GM12878 (cell line): ENCODE measurements around the gene GRPEL2. TPM values are rescaled to one million over a fixed set of nuclear protein-coding genes. Genes with fewer than 3 reads are reported as not detected.

Source experiments
- ATAC-seq: fragments of 200-7000 bp; cut with Tn5 transposase; 3 replicates; pipeline ENCODE4 v1.9.1; 2020; ENCODE audit warnings: mild to moderate bottlenecking, moderate library complexity
- BruUV-seq: library from RNA; stranded (reverse); fragments of 400-500 nt; replicated peaks from 2 replicates; lab custom pipeline; 2021; lab: Mats Ljungman, UMichigan
- CTCF ChIA-PET: fragments of 300-600 bp; sonication (Branson Sonifier 250); formaldehyde crosslinking; extraction: SDS; loops from one replicate; lab custom pipeline; 2021; ENCODE audit warnings: inconsistent platforms; lab: Yijun Ruan, JAX
- POLR2A ChIA-PET: fragments of 350-600 bp; formaldehyde crosslinking; extraction: SDS; loops from one replicate; lab custom pipeline; 2021; ENCODE audit warnings: inconsistent platforms; lab: Charles Lee
- RAD21 ChIA-PET: fragments of 300-600 bp; sonication (Branson Sonifier 250); formaldehyde crosslinking; loops from one replicate; lab custom pipeline; 2023; ENCODE audit warnings: antibody characterized with exemption; ENCODE audit not compliant: unreplicated experiment; lab: Charles Lee
- SMC1A ChIA-PET: fragments of 300-600 bp; sonication (Branson Sonifier 250); formaldehyde crosslinking; loops from one replicate; lab custom pipeline; 2023; ENCODE audit not compliant: unreplicated experiment, uncharacterized antibody; lab: Charles Lee
- DNase-seq: peaks from one replicate; pipeline ENCODE4 v3.0.0-alpha.2; 2011; ENCODE audit warnings: low read depth, low spot score
- FAIRE-seq: peaks from 3 replicates; lab custom pipeline; 2011; peaks lifted over from hg19 to GRCh38; lab: Jason Lieb, UNC
- H2AFZ ChIP-seq: 2 replicates; pipeline ENCODE4 v1.6.0; 2011; ENCODE audit warnings: low read depth, low read length, control low read depth; ENCODE audit not compliant: control insufficient read depth
- H3K27ac ChIP-seq: 2 replicates; pipeline ENCODE4 v1.5.1; 2011; ENCODE audit warnings: control low read depth; ENCODE audit not compliant: control insufficient read depth, insufficient read depth
- H3K27me3 ChIP-seq, 2 experiments: replicated peaks in 1 of 2; 2 replicates each; pipeline versions ENCODE4 v1.6.0 to v1.6.1; 2011; ENCODE audit warnings: low read length in 1 of 2; ENCODE audit not compliant: control insufficient read depth in 2 of 2, insufficient read depth in 2 of 2
- H3K36me3 ChIP-seq, 2 experiments: 2 replicates each; pipeline ENCODE4 v1.5.1; 2011; ENCODE audit warnings: low read length in 1 of 2; ENCODE audit not compliant: control insufficient read depth in 2 of 2, insufficient read depth in 2 of 2
- H3K4me1 ChIP-seq: 2 replicates; pipeline ENCODE4 v1.6.1; 2011; ENCODE audit warnings: mild to moderate bottlenecking, low read length, moderate library complexity, mixed read lengths; ENCODE audit not compliant: control insufficient read depth, insufficient read depth
- H3K4me2 ChIP-seq: 2 replicates; pipeline ENCODE4 v1.6.0; 2011; ENCODE audit warnings: control low read depth; ENCODE audit not compliant: control insufficient read depth, insufficient read depth
- H3K4me3 ChIP-seq: fragments of 200-600 bp; sonication (generic); 2 replicates; pipeline ENCODE4 v1.5.1; 2016
- H3K79me2 ChIP-seq: 2 replicates; pipeline ENCODE4 v1.6.0; 2011; ENCODE audit warnings: low read length; ENCODE audit not compliant: control insufficient read depth, insufficient read depth
- H3K9ac ChIP-seq: 2 replicates; pipeline ENCODE4 v1.8.0; 2011; ENCODE audit warnings: low read length, control low read depth, mixed read lengths; ENCODE audit not compliant: control insufficient read depth, insufficient read depth
- H3K9me3 ChIP-seq: replicated peaks from 3 replicates; pipeline ENCODE4 v1.5.1; 2011; ENCODE audit warnings: mild to moderate bottlenecking, low read length; ENCODE audit not compliant: control insufficient read depth, insufficient read depth
- H4K20me1 ChIP-seq: 2 replicates; pipeline ENCODE4 v1.6.0; 2011; ENCODE audit not compliant: control insufficient read depth, insufficient read depth
- CBFB ChIP-seq: IDR thresholded peaks from 2 replicates; pipeline ENCODE4 v1.6.1; 2016; ENCODE audit warnings: antibody characterized with exemption, low read depth
- CHD1 ChIP-seq: IDR thresholded peaks from 2 replicates; pipeline ENCODE4 v1.6.1; 2012; ENCODE audit warnings: low read depth, low read length, improper control_type of control experiment
- CREM ChIP-seq: IDR thresholded peaks from 2 replicates; pipeline ENCODE4 v1.6.1; 2014; ENCODE audit warnings: antibody characterized with exemption, low read depth
- ESRRA ChIP-seq: IDR thresholded peaks from 2 replicates; pipeline ENCODE4 v1.6.1; 2012; ENCODE audit warnings: mild to moderate bottlenecking, low read length, improper control_type of control experiment
- GATAD2B ChIP-seq: fragments of 450-650 bp; conservative IDR thresholded peaks from 2 replicates; pipeline ENCODE4 v1.6.1; 2017; ENCODE audit warnings: low read depth, mild to moderate bottlenecking, moderate library complexity
- IRF5 ChIP-seq: fragments of 450-650 bp; IDR thresholded peaks from 2 replicates; pipeline ENCODE4 v1.6.1; 2017; ENCODE audit warnings: borderline replicate concordance
- KDM1A ChIP-seq: fragments of 200-600 bp; sonication (generic); IDR thresholded peaks from 2 replicates; pipeline ENCODE4 v1.6.1; 2016; ENCODE audit warnings: borderline replicate concordance
- LARP7 ChIP-seq: fragments of 450-650 bp; IDR thresholded peaks from 2 replicates; pipeline ENCODE4 v1.6.1; 2017; ENCODE audit warnings: mild to moderate bottlenecking
- RELB ChIP-seq: fragments of 450-650 bp; IDR thresholded peaks from 2 replicates; pipeline ENCODE4 v1.6.1; 2017; ENCODE audit warnings: low read depth, mild to moderate bottlenecking, moderate library complexity
- USF2 ChIP-seq: IDR thresholded peaks from 2 replicates; pipeline ENCODE4 v1.6.1; 2011; ENCODE audit warnings: low read depth, low read length, improper control_type of control experiment, borderline replicate concordance
- YBX1 ChIP-seq: fragments of 450-650 bp; IDR thresholded peaks from 2 replicates; pipeline ENCODE4 v1.6.1; 2016; ENCODE audit warnings: antibody characterized with exemption
- YY1 ChIP-seq: IDR thresholded peaks from 2 replicates; pipeline ENCODE4 v1.6.1; 2011; ENCODE audit warnings: low read depth, mild to moderate bottlenecking, low read length
- ZBTB33 ChIP-seq: fragments of 450-650 bp; IDR thresholded peaks from 2 replicates; pipeline ENCODE4 v1.6.1; 2017; ENCODE audit warnings: mild to moderate bottlenecking
- ZNF207 ChIP-seq: fragments of 450-650 bp; IDR thresholded peaks from 2 replicates; pipeline ENCODE4 v1.6.1; 2014; ENCODE audit warnings: antibody characterized with exemption, mild to moderate bottlenecking, borderline replicate concordance
- WGBS: methylation state at CpG from one replicate; pipeline ENCODE4 v1.1.6; 2016; ENCODE audit warnings: low lambda C conversion rate; ENCODE audit not compliant: insufficient replicate concordance, insufficient coverage; ENCODE audit errors: missing lambda C conversion rate; 5-methylcytosine and 5-hydroxymethylcytosine counted together
- in situ Hi-C: fragments of 300-500 bp; cut with MboI; formaldehyde crosslinking; loops from 9 replicates; pipeline ENCODE4 v1.14.3; 2018; ENCODE audit warnings: mixed read lengths
- intact Hi-C: fragments of 100-400 bp; cut with micrococcal nuclease; formaldehyde crosslinking; loops from one replicate; pipeline ENCODE4 v1.14.2; 2022; ENCODE audit not compliant: unreplicated experiment
- polyA plus RNA-seq, 11 experiments: library from polyadenylated mRNA; depleted of rRNA in 4 of 11; unstranded in 6 of 11; stranded (reverse) in 5 of 11; fragments of >200 nt; fragmentation: Nextera tagmentation in 4 of 11; fragmentation: Illumina TruSeq in 1 of 11; extraction: Ambion mirVana in 4 of 11; extraction: Trizol in 1 of 11; gene quantifications; 1 replicate in 1 of 11; 2 replicates in 10 of 11; pipeline versions ENCODE4 v1.2.1 to v1.2.3, GENCODE V29; 2011 to 2016; ENCODE audit warnings: inconsistent platforms in 2 of 11, missing spikeins in 2 of 11, low read depth in 1 of 11
- total RNA-seq, 4 experiments: library from RNA; depleted of rRNA in 3 of 4; stranded (reverse); fragments of >200 nt in 3 of 4; fragmentation: Illumina TruSeq in 1 of 4; extraction: Trizol in 1 of 4; gene quantifications; 2 replicates each; pipeline versions ENCODE4 v1.2.1 to v1.2.3, GENCODE V29; 2013 to 2021
- TF ChIP-seq, protein P1 (sequence below): fragments of 150-350 bp; IDR thresholded peaks from 2 replicates; pipeline ENCODE4 v1.6.1; 2014; ENCODE audit warnings: mild to moderate bottlenecking, low read depth, low read length

Gene GRPEL2
- total and polyA plus RNA-seq, 10 of the 15 experiments (the other 5 are each of a cell fraction or from before 2014, with no cell fraction given) = 4.4 to 20.2 (median 14.1) TPM

DNA sequence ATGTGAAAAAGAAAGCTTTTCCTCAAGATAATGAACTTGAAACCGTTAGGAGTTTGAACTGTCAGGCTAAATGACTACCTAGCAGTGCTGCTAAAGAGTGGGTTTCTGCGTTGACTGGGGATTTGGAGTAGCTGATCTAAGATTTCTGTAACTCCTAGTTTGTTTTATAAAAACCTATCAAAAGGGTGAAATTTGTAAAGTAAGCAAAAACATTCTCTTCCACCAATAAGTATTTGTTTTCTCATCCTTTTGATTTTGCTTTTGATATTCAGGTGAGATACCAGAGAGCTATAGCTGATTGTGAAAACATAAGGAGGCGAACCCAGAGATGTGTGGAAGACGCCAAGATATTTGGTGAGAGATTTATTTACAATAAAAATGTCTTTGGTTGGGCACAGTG is 4.1 kb downstream of the GRPEL2 start:
- Histone ChIP-seq H3K4me3 (no peak overlapping the region), H3K9ac (no peak overlapping the region), H3K27ac (no peak overlapping the region), H4K20me1 (no peaks in the 10 kb centered on the region), H2AFZ (no peak overlapping the region), H3K79me2 (peaks cover 23% of the 10 kb centered on the region), H3K4me1 (no peaks in the 10 kb centered on the region), H3K4me2 (no peak overlapping the region), H3K9me3 (no peaks in the 10 kb centered on the region), H3K36me3 (peaks cover 2 to 33% of the 10 kb centered on the region in 2 experiments), H3K27me3 (no peaks in the 10 kb centered on the region)
- in situ Hi-C loops = no loop called here
- intact Hi-C loops = loop anchor here (10.0 kb wide), 1 partner anchor 545 kb away; no protein-coding TSS in a partner anchor
- no peak for FAIRE-seq
- RAD21 ChIA-PET = no interaction called here
- WGBS = 95% methylated on average over 4 of the region's 4 CpGs
- DNase-seq = no peak
- no TSS peak for BruUV-seq
- CTCF ChIA-PET = interaction anchor here (1.3 kb wide), 2 partner anchors 8 to 19 kb away, joined by 4 read pairs; partner anchors contain the start of gene PCYOX1L
- SMC1A ChIA-PET = interaction anchor here (1.3 kb wide), 1 partner anchor 32 kb away, joined by 3 read pairs; no protein-coding TSS in a partner anchor
- ATAC-seq = no peak
- POLR2A ChIA-PET = interaction anchor here (0.9 kb wide), 1 partner anchor 8 kb away, joined by 5 read pairs; the partner anchor contains the start of gene PCYOX1L
- no peak for TF ChIP-seq YBX1
- no peak for TF ChIP-seq USF2
- no peak for TF ChIP-seq ZBTB33
- no peak for TF ChIP-seq IRF5
- no peak for TF ChIP-seq ESRRA
- no peak for TF ChIP-seq RELB
- TF ChIP-seq YY1 = no peak
- no peak for TF ChIP-seq LARP7
- TF ChIP-seq ZNF207 = no peak
- TF ChIP-seq, protein P1, sequence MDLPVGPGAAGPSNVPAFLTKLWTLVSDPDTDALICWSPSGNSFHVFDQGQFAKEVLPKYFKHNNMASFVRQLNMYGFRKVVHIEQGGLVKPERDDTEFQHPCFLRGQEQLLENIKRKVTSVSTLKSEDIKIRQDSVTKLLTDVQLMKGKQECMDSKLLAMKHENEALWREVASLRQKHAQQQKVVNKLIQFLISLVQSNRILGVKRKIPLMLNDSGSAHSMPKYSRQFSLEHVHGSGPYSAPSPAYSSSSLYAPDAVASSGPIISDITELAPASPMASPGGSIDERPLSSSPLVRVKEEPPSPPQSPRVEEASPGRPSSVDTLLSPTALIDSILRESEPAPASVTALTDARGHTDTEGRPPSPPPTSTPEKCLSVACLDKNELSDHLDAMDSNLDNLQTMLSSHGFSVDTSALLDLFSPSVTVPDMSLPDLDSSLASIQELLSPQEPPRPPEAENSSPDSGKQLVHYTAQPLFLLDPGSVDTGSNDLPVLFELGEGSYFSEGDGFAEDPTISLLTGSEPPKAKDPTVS = no peak
- TF ChIP-seq CHD1 = no peak
- TF ChIP-seq GATAD2B = no peak
- no peak for TF ChIP-seq KDM1A
- TF ChIP-seq CREM = no peak
- no peak for TF ChIP-seq CBFB
